SK-N-SH (cell line): ENCODE data around the gene MTCH1. TPM values are rescaled to one million over a fixed set of nuclear protein-coding genes. Genes with fewer than 3 reads are reported as not detected.

Experiments
- CTCF ChIA-PET: fragments of 300-600, 350-600 bp; formaldehyde crosslinking; extraction: SDS; loops from one replicate; lab custom pipeline; 2021; lab: Yijun Ruan, JAX
- POLR2A ChIA-PET: fragments of 350-600 bp; sonication (Branson Sonifier 250); formaldehyde crosslinking; extraction: SDS; loops from one replicate; lab custom pipeline; 2020; ENCODE audit warnings: antibody characterized with exemption, inconsistent platforms; lab: Yijun Ruan, JAX
- DNase-seq: peaks from one replicate; pipeline ENCODE4 v3.0.0; 2012
- H2AFZ ChIP-seq: fragments of 200-600 bp; sonication (generic); 2 replicates; pipeline ENCODE4 v1.8.1; 2016; ENCODE audit warnings: antibody characterized with exemption, mild to moderate bottlenecking, low read depth
- H3F3A ChIP-seq: fragments of 200-600 bp; sonication (generic); replicated peaks from 2 replicates; pipeline ENCODE3; 2016; ENCODE audit warnings: antibody characterized with exemption, mild to moderate bottlenecking; ENCODE audit not compliant: insufficient read depth
- H3K27ac ChIP-seq, 2 experiments: fragments of 200-500 bp in 1 of 2; fragments of 200-600 bp in 1 of 2; sonication (Bioruptor generic) in 1 of 2; sonication (generic), shearing (Covaris generic) in 1 of 2; 2 replicates each; pipeline versions ENCODE4 v1.5.1 to v1.6.1; 2014 to 2016; ENCODE audit warnings: low read depth in 2 of 2, inconsistent platforms in 1 of 2, low read length in 1 of 2, mild to moderate bottlenecking in 1 of 2, mixed read lengths in 1 of 2
- H3K27me3 ChIP-seq: fragments of 200-600 bp; sonication (generic), shearing (Covaris generic); 2 replicates; pipeline ENCODE4 v1.6.1; 2016; ENCODE audit warnings: mixed run types; ENCODE audit not compliant: insufficient read depth
- H3K36me3 ChIP-seq, 2 experiments: fragments of 200-500 bp in 1 of 2; fragments of 200-600 bp in 1 of 2; sonication (Bioruptor generic) in 1 of 2; sonication (generic) in 1 of 2; replicated peaks in 1 of 2; 2 replicates each; pipeline versions ENCODE3 to v1.5.1; 2014 to 2016; ENCODE audit warnings: low read length in 1 of 2, mild to moderate bottlenecking in 1 of 2; ENCODE audit not compliant: insufficient read depth in 2 of 2, control insufficient read depth in 1 of 2
- H3K4me1 ChIP-seq, 2 experiments: fragments of 200-500 bp in 1 of 2; fragments of 200-600 bp in 1 of 2; sonication (Bioruptor generic) in 1 of 2; sonication (generic), shearing (Covaris generic) in 1 of 2; 2 replicates each; pipeline versions ENCODE4 v1.5.1 to v1.6.1; 2014 to 2016; ENCODE audit warnings: low read depth in 1 of 2, low read length in 1 of 2, mixed run types in 1 of 2; ENCODE audit not compliant: insufficient read depth in 2 of 2, control insufficient read depth in 1 of 2
- H3K4me2 ChIP-seq: fragments of 200-600 bp; sonication (generic), shearing (Covaris generic); 2 replicates; pipeline ENCODE4 v1.6.1; 2017; ENCODE audit warnings: mixed run types
- H3K4me3 ChIP-seq, 2 experiments: fragments of 200-500 bp in 1 of 2; fragments of 200-600 bp in 1 of 2; sonication (Bioruptor generic) in 1 of 2; sonication (generic), shearing (Covaris generic) in 1 of 2; 2 replicates each; pipeline versions ENCODE4 v1.5.1 to v1.8.1; 2014 to 2016; ENCODE audit warnings: low read depth in 2 of 2, inconsistent platforms in 1 of 2, low read length in 1 of 2, mild to moderate bottlenecking in 1 of 2, mixed read lengths in 1 of 2, moderate library complexity in 1 of 2
- H3K79me2 ChIP-seq: fragments of 200-600 bp; sonication (generic); 2 replicates; pipeline ENCODE4 v1.8.1; 2017; ENCODE audit warnings: mild to moderate bottlenecking; ENCODE audit not compliant: insufficient read depth
- H3K9ac ChIP-seq: fragments of 200-600 bp; sonication (generic); 2 replicates; pipeline ENCODE4 v1.6.1; 2017; ENCODE audit warnings: mixed run types
- H3K9me2 ChIP-seq: fragments of 200-600 bp; sonication (generic); 2 replicates; pipeline ENCODE4 v1.6.1; 2017; ENCODE audit warnings: mixed run types
- H3K9me3 ChIP-seq: fragments of 200-600 bp; sonication (generic); 2 replicates; pipeline ENCODE4 v1.6.1; 2017; ENCODE audit warnings: mixed run types, mild to moderate bottlenecking, moderate library complexity
- H4K20me1 ChIP-seq: fragments of 200-600 bp; sonication (generic); 2 replicates; pipeline ENCODE4 v1.6.1; 2017; ENCODE audit warnings: mild to moderate bottlenecking, mixed run types; ENCODE audit not compliant: insufficient read depth
- CHD2 ChIP-seq: fragments of 150-350 bp; IDR thresholded peaks from 2 replicates; pipeline ENCODE4 v1.6.1; 2018; ENCODE audit warnings: low read length; ENCODE audit not compliant: partially characterized antibody
- GABPA ChIP-seq: IDR thresholded peaks from 2 replicates; pipeline ENCODE4 v1.4.0; 2012; ENCODE audit warnings: low read depth, mild to moderate bottlenecking
- IRF3 ChIP-seq: fragments of 150-350 bp; IDR thresholded peaks from 2 replicates; pipeline ENCODE4 v1.6.1; 2016; ENCODE audit warnings: mild to moderate bottlenecking, low read depth, low read length
- JUND ChIP-seq: IDR thresholded peaks from 2 replicates; pipeline ENCODE4 v1.4.0; 2012
- MAX ChIP-seq: IDR thresholded peaks from 2 replicates; pipeline ENCODE4 v1.4.0; 2012; ENCODE audit warnings: low read depth
- MXI1 ChIP-seq: IDR thresholded peaks from 2 replicates; pipeline ENCODE4 v1.6.1; 2012; ENCODE audit warnings: mild to moderate bottlenecking, low read depth, low read length, improper control_type of control experiment
- NFIC ChIP-seq: IDR thresholded peaks from 2 replicates; pipeline ENCODE4 v1.4.0; 2012; ENCODE audit warnings: borderline replicate concordance
- NRF1 ChIP-seq: IDR thresholded peaks from 2 replicates; pipeline ENCODE4 v1.6.1; 2012; ENCODE audit warnings: low read depth, mild to moderate bottlenecking, low read length
- POLR2AphosphoS5 ChIP-seq: IDR thresholded peaks from 2 replicates; pipeline ENCODE4 v1.6.1; 2012; ENCODE audit warnings: low read depth, low read length
- RAD21 ChIP-seq: IDR thresholded peaks from 2 replicates; pipeline ENCODE4 v1.6.1; 2012; ENCODE audit warnings: mild to moderate bottlenecking, low read length
- REST ChIP-seq: IDR thresholded peaks from 2 replicates; pipeline ENCODE4 v1.6.1; 2012; ENCODE audit warnings: mild to moderate bottlenecking, low read depth, low read length, moderate library complexity
- RFX5 ChIP-seq: IDR thresholded peaks from 2 replicates; pipeline ENCODE4 v1.6.1; 2012; ENCODE audit warnings: mild to moderate bottlenecking, improper control_type of control experiment, low read length
- SMC3 ChIP-seq: IDR thresholded peaks from 2 replicates; pipeline ENCODE4 v1.6.1; 2012; ENCODE audit warnings: low read depth, low read length, improper control_type of control experiment
- TAF1 ChIP-seq: IDR thresholded peaks from 2 replicates; pipeline ENCODE4 v1.6.1; 2012; ENCODE audit warnings: low read depth, mild to moderate bottlenecking, low read length, moderate library complexity, borderline replicate concordance
- TCF12 ChIP-seq: IDR thresholded peaks from 2 replicates; pipeline ENCODE4 v1.4.0; 2012
- TEAD4 ChIP-seq: IDR thresholded peaks from 2 replicates; pipeline ENCODE4 v1.4.0; 2012; ENCODE audit warnings: mild to moderate bottlenecking, borderline replicate concordance; ENCODE audit not compliant: insufficient read depth
- whole genome bisulfite sequencing: methylation state at CpG from one replicate; pipeline ENCODE4 v1.1.6; 2017; ENCODE audit warnings: low lambda C conversion rate; 5-methylcytosine and 5-hydroxymethylcytosine counted together
- polyA plus RNA-seq, 3 experiments: library from polyadenylated mRNA; depleted of rRNA; stranded (reverse); fragments of >200 nt; gene quantifications; 2 replicates each; pipeline ENCODE4 v1.2.3, GENCODE V29; 2012
- TF ChIP-seq, protein P1 (sequence below): fragments of 200-600 bp; sonication (generic); IDR thresholded peaks from 2 replicates; pipeline ENCODE4 v1.6.1; 2017; ENCODE audit warnings: antibody characterized with exemption, mild to moderate bottlenecking, moderate library complexity
- TF ChIP-seq, protein P2 (sequence below): IDR thresholded peaks from 2 replicates; pipeline ENCODE4; 2012

MTCH1 gene
- polyA plus RNA-seq, 1 of the 3 experiments (the other 2 are of a cell fraction): 151 TPM

- TF ChIP-seq, protein P1, sequence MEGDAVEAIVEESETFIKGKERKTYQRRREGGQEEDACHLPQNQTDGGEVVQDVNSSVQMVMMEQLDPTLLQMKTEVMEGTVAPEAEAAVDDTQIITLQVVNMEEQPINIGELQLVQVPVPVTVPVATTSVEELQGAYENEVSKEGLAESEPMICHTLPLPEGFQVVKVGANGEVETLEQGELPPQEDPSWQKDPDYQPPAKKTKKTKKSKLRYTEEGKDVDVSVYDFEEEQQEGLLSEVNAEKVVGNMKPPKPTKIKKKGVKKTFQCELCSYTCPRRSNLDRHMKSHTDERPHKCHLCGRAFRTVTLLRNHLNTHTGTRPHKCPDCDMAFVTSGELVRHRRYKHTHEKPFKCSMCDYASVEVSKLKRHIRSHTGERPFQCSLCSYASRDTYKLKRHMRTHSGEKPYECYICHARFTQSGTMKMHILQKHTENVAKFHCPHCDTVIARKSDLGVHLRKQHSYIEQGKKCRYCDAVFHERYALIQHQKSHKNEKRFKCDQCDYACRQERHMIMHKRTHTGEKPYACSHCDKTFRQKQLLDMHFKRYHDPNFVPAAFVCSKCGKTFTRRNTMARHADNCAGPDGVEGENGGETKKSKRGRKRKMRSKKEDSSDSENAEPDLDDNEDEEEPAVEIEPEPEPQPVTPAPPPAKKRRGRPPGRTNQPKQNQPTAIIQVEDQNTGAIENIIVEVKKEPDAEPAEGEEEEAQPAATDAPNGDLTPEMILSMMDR: no peak
- TF ChIP-seq NRF1 (no peak), GABPA (no peak), RAD21 (no peak), IRF3 (no peak), JUND (no peak), CHD2 (no peak)
Measured at GRCh38 chr6:36925809-36926208, 60.2 kb downstream of the MTCH1 start (continued).

- no peaks in the 10 kb centered on the region for H3K9me2 ChIP-seq
- no peaks in the 10 kb centered on the region for H3K27me3 ChIP-seq
- H3K4me3 ChIP-seq: no peak overlapping the region
- WGBS: 97% methylated on average over 5 of the region's 5 CpGs
- H3F3A ChIP-seq: no peaks in the 10 kb centered on the region
- CTCF ChIA-PET: interaction anchor here (1.1 to 1.5 kb wide), 2 partner anchors 14 to 93 kb away, joined by 3 to 6 read pairs; no protein-coding TSS in a partner anchor
- TF ChIP-seq REST: no peak
- TF ChIP-seq GABPA: no peak
- no peak for TF ChIP-seq MXI1
- no peak for TF ChIP-seq POLR2AphosphoS5
- TF ChIP-seq RFX5: no peak
- no peak for TF ChIP-seq SMC3
- TF ChIP-seq TAF1: no peak
- no peak for TF ChIP-seq TEAD4
- no peak for TF ChIP-seq NFIC
- no peak for TF ChIP-seq MAX
- TF ChIP-seq TCF12: no peak
- TF ChIP-seq, protein P2, sequence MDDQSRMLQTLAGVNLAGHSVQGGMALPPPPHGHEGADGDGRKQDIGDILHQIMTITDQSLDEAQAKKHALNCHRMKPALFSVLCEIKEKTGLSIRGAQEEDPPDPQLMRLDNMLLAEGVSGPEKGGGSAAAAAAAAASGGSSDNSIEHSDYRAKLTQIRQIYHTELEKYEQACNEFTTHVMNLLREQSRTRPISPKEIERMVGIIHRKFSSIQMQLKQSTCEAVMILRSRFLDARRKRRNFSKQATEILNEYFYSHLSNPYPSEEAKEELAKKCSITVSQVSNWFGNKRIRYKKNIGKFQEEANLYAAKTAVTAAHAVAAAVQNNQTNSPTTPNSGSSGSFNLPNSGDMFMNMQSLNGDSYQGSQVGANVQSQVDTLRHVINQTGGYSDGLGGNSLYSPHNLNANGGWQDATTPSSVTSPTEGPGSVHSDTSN: no peak
- peaks cover 16 to 36% of the 10 kb centered on the region in 2 experiments for H3K36me3 ChIP-seq
- H3K9me3 ChIP-seq: no peaks in the 10 kb centered on the region
- POLR2A ChIA-PET: no interaction called here
- peaks cover 0 to 5% of the 10 kb centered on the region in 2 experiments; a peak in 1 of 4 replicates for H3K4me1 ChIP-seq
- no peak overlapping the region for H3K4me2 ChIP-seq
- H3K79me2 ChIP-seq: no peaks in the 10 kb centered on the region
- H3K27ac ChIP-seq: no peak overlapping the region
- H2AFZ ChIP-seq: no peak overlapping the region
- no peak for DNase-seq
- H3K9ac ChIP-seq: no peak overlapping the region
- no peaks in the 10 kb centered on the region for H4K20me1 ChIP-seq
Measured at GRCh38 chr6:36924778-36925374, 61.1 kb downstream of the MTCH1 start.
